Glutamatergic neuron (in vitro differentiated cells): Measurements from ENCODE around the gene LIPT2. TPM values are rescaled to one million over a fixed set of nuclear protein-coding genes. Genes with fewer than 3 reads are reported as not detected.

Source experiments
- DNase-seq: peaks from one replicate; pipeline ENCODE4 v3.0.0; 2022
- H3K27ac Mint-ChIP-seq: one replicate; pipeline ENCODE4 v1.8.0; 2020; ENCODE audit warnings: mild to moderate bottlenecking, mixed read lengths, inconsistent platforms; ENCODE audit not compliant: unreplicated experiment
- H3K27me3 Mint-ChIP-seq: one replicate; pipeline ENCODE4 v1.8.0; 2020; ENCODE audit warnings: mild to moderate bottlenecking, moderate library complexity, mixed read lengths, inconsistent platforms; ENCODE audit not compliant: unreplicated experiment
- H3K36me3 Mint-ChIP-seq: one replicate; pipeline ENCODE4 v1.8.0; 2020; ENCODE audit warnings: mild to moderate bottlenecking, mixed read lengths, inconsistent platforms; ENCODE audit not compliant: unreplicated experiment
- H3K4me1 Mint-ChIP-seq: one replicate; pipeline ENCODE4 v1.8.0; 2020; ENCODE audit warnings: mild to moderate bottlenecking, low read depth, mixed read lengths, inconsistent platforms; ENCODE audit not compliant: unreplicated experiment
- H3K4me3 Mint-ChIP-seq: one replicate; pipeline ENCODE4 v1.8.0; 2020; ENCODE audit warnings: mild to moderate bottlenecking, mixed read lengths, inconsistent platforms; ENCODE audit not compliant: unreplicated experiment
- H3K9me3 Mint-ChIP-seq: one replicate; pipeline ENCODE4 v1.8.0; 2020; ENCODE audit warnings: mild to moderate bottlenecking, moderate library complexity, mixed read lengths, inconsistent platforms; ENCODE audit not compliant: unreplicated experiment
- total RNA-seq: library from RNA; stranded (reverse); fragmentation: NEBNext Ultra II Directional; extraction: Animal tissue kit (Norgen Biotek cat#: 25700); gene quantifications from one replicate; pipeline ENCODE4 v1.2.1, GENCODE V29; 2021; ENCODE audit not compliant: unreplicated experiment
- TF ChIP-seq, protein P1 (sequence below): fragments of 200-600 bp; sonication (generic); IDR thresholded peaks from one replicate; pipeline ENCODE4 v1.5.0; 2021; ENCODE audit not compliant: partially characterized antibody, unreplicated experiment

The LIPT2 gene
- total RNA-seq, 1 donor from 2014 or later, result 2.5 TPM

DNA sequence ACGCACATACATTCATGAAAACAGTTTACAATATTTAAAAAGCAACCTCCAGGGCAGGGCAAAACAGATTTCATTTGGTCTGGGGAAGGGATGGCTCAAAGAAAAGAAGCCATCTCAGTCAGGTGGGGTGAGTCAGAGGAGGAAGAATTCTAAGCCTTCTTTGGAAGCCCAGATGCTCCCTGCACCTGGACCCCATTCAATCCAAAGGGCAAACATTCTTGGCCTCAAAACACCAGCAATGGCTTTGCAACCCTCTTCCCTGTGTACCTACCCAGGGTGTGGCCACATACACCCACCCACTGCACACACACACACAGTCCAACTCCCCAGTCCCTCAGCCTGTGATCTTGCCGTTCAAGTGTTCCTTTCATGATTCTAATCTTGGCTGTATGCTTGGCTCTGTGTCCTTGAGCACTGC lies 28.2 kb downstream of the LIPT2 start:
- Mint-ChIP-seq H3K4me3 (no peak overlapping the region), H3K36me3 (no peaks in the 10 kb centered on the region), H3K27ac (no peak overlapping the region), H3K27me3 (peaks cover 17% of the 10 kb centered on the region), H3K4me1 (no peaks in the 10 kb centered on the region), H3K9me3 (peaks cover 6% of the 10 kb centered on the region)
- TF ChIP-seq, protein P1, sequence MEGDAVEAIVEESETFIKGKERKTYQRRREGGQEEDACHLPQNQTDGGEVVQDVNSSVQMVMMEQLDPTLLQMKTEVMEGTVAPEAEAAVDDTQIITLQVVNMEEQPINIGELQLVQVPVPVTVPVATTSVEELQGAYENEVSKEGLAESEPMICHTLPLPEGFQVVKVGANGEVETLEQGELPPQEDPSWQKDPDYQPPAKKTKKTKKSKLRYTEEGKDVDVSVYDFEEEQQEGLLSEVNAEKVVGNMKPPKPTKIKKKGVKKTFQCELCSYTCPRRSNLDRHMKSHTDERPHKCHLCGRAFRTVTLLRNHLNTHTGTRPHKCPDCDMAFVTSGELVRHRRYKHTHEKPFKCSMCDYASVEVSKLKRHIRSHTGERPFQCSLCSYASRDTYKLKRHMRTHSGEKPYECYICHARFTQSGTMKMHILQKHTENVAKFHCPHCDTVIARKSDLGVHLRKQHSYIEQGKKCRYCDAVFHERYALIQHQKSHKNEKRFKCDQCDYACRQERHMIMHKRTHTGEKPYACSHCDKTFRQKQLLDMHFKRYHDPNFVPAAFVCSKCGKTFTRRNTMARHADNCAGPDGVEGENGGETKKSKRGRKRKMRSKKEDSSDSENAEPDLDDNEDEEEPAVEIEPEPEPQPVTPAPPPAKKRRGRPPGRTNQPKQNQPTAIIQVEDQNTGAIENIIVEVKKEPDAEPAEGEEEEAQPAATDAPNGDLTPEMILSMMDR, result no peak
- DNase-seq, result no peak

DNA sequence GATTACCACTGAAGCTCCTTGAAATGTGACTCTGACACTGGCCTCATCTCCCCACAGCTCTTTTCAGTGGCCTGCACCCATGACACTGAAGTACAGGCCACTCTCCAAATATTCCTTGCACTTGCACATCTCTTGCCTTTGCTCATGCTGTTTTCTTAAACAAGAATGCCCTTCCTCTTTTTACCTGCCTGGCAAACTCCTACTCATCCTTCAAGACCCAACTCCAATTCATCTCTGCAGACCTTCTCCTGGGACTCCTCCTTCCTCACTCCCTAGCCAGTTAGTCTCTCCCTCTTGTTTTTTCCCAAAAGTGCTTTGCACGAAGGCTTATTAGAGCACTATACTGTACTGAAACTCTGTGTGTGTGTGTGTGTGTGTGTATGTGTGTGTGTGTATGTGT lies 28.8 kb downstream of the LIPT2 start:
- H3K27ac Mint-ChIP-seq, result no peak overlapping the region

DNA sequence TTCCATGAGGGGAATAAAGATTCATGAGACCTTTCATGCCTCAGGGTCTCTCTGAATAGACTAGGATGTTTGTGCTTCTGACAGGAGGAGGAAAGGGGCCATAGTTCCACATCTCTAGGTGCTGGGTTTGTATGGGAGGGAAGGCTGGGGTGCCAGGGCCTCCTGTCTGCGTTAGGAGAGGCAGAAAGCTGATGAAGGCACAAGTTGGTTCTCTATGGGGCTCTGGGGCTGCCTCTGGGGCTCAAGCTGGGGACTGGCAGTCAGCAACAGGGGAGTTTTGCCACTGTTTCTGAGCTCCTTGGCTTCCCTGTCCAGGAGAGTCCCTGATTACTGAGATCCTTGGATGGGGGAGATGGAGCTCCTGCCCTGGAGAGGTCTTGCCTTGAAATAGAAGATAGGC lies 30.3 kb downstream of the LIPT2 start:
- no peak overlapping the region for H3K27ac Mint-ChIP-seq
- H3K4me1 Mint-ChIP-seq, result no peaks in the 10 kb centered on the region
- no peak for DNase-seq
- H3K4me3 Mint-ChIP-seq, result no peak overlapping the region
- H3K27me3 Mint-ChIP-seq, result peaks cover 17% of the 10 kb centered on the region
- peaks cover 5% of the 10 kb centered on the region for H3K9me3 Mint-ChIP-seq
- TF ChIP-seq, protein P1, result no peak
- no peaks in the 10 kb centered on the region for H3K36me3 Mint-ChIP-seq

More for the DNA sequence above, 28.8 kb downstream of the LIPT2 start:
- H3K4me3 Mint-ChIP-seq, result no peak overlapping the region
- H3K36me3 Mint-ChIP-seq, result no peaks in the 10 kb centered on the region
- no peaks in the 10 kb centered on the region for H3K4me1 Mint-ChIP-seq
- peaks cover 6% of the 10 kb centered on the region for H3K9me3 Mint-ChIP-seq
- TF ChIP-seq, protein P1, result no peak
- H3K27me3 Mint-ChIP-seq, result peaks cover 17% of the 10 kb centered on the region
- no peak for DNase-seq

DNA sequence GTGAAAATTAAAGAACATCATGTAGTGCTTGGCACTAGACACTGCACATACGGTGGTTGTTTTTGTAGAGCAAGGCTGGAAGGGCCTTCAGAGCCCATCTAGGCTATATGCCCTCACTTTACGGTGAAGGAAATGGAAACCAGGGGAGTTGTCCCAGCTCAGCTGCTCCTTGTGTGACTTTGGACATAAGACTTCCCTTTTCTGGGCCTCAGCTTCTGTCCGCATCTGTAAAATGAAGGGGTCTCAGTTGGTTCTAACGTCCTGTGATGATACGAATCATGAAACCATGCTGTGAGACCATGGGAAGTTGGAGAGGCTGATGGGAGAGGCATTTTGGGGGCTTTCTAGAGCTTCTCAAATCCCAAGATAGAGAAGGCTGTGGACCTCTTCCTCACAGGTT lies 30.9 kb downstream of the LIPT2 start:
- Mint-ChIP-seq H3K27me3 (peaks cover 14% of the 10 kb centered on the region), H3K27ac (no peak overlapping the region), H3K36me3 (no peaks in the 10 kb centered on the region), H3K9me3 (peaks cover 1% of the 10 kb centered on the region), H3K4me1 (no peaks in the 10 kb centered on the region), H3K4me3 (no peak overlapping the region)
- no peak for DNase-seq
- TF ChIP-seq, protein P1, result no peak

DNA sequence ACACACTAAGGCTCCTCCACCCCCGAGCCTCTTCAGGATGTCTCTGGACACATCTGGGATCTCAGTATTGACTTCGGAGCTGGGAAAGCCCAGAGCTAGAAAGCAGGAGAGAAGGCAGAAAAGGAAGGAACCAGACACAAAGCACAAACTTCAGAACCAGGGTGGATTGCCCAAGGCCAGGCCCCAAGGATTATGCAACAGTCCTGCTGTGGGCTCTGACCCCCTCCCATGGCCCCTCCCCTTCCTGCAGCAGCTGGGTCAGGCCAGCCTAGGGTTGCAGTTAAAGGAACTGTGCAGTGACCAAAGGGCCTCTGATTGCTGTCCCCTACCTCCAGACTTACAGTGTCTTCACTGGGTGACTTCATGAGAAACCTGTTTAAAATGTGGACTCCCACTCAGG lies 31.5 kb downstream of the LIPT2 start:
- no peak overlapping the region for H3K27ac Mint-ChIP-seq
- H3K4me3 Mint-ChIP-seq, result no peak overlapping the region
- H3K9me3 Mint-ChIP-seq, result no peaks in the 10 kb centered on the region
- no peak for DNase-seq
- H3K36me3 Mint-ChIP-seq, result no peaks in the 10 kb centered on the region
- peaks cover 13% of the 10 kb centered on the region for H3K27me3 Mint-ChIP-seq
- no peaks in the 10 kb centered on the region for H3K4me1 Mint-ChIP-seq
- TF ChIP-seq, protein P1, result no peak
